ENCODE results near the gene HEATR1. TPM values are rescaled to one million over a fixed set of nuclear protein-coding genes. Genes with fewer than 3 reads are reported as not detected.

The HEATR1 gene
- polyA plus RNA-seq, 1 of the 3 experiments (the other 2 are of a cell fraction), result 10.6 TPM

DNA sequence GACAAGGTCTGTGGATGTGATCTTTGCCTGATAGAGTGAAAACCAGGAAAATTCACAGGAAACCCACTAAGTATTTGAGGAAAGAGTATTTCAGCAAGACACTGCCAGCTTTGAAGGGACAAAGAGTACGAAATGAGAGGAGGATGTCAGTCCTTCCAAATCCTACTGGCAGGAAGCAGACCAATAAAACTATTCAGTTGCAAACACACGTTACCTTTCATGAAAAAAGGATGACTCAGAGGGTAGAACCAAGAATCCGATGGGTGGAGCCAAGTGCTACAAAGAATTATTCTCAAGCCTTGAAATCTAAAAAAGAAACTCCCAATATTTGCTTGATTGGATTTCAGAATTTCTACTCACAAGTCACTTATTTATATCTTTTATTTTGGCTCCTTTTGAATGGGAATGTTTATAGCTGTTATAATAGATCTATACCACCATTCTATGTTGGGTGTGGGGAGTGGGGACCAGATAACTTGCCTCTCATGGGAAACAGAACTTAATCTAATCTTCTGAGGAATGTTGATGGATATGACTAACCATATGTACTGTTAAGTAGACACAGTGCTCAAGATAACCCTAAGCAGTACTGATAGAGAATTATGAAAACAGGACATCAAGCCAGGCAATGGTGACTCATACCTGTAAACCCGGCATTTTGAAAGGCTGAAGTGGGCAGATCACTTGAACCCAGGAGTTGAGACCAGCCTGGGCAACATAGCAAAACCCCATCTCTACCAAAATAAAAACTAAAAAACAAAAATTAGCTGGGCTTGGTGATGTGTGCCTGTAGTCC lies 19.3 kb upstream of the HEATR1 start:
- H4K20me1 ChIP-seq (ENCODE audit: insufficient read depth), result no peaks in the 10 kb centered on the region
- 6% methylated on average over 4 of the region's 4 CpGs for WGBS (ENCODE audit: low lambda C conversion rate)
- H3K4me1 ChIP-seq (ENCODE audit: control insufficient read depth in 1 of 2, insufficient read depth in 2 of 2, low read depth in 1 of 2, low read length in 1 of 2), result no peaks in the 10 kb centered on the region
- no peak for DNase-seq
- H2AFZ ChIP-seq (ENCODE audit: low read depth), result no peak overlapping the region
- H3K79me2 ChIP-seq (ENCODE audit: insufficient read depth), result no peaks in the 10 kb centered on the region
- ChIA-PET CTCF (no interaction called here), POLR2A (no interaction called here)
- no peak overlapping the region for H3K4me2 ChIP-seq
- TF ChIP-seq CHD2 (IDR thresholded peaks at IDR 0.05; ENCODE audit: low read length, partially characterized antibody), result no peak
- no peak for TF ChIP-seq GATA2 (CRISPR knock-in tag; IDR thresholded peaks at IDR 0.05)
- no peak for TF ChIP-seq FOXJ3 (CRISPR knock-in tag; IDR thresholded peaks at IDR 0.05)
- TF ChIP-seq MXI1 (IDR thresholded peaks at IDR 0.05; ENCODE audit: low read depth, low read length), result no peak
- no peak for TF ChIP-seq SIN3A (IDR thresholded peaks at IDR 0.05; ENCODE audit: borderline replicate concordance, low read depth, low read length)
- TF ChIP-seq RXRA (IDR thresholded peaks at IDR 0.05; ENCODE audit: borderline replicate concordance, low read depth), result no peak
- TF ChIP-seq EP300 (IDR thresholded peaks at IDR 0.05; ENCODE audit: borderline replicate concordance in 1 of 2, low read depth in 1 of 2, low read length in 1 of 2), result no peak
- TF ChIP-seq SMC3 (IDR thresholded peaks at IDR 0.05; ENCODE audit: low read depth, low read length), result no peak
- no peak for TF ChIP-seq FOXM1 (IDR thresholded peaks at IDR 0.05; ENCODE audit: low read depth)
- TF ChIP-seq REST (IDR thresholded peaks at IDR 0.05; ENCODE audit: low read depth, low read length), result no peak
- TF ChIP-seq, protein P1, sequence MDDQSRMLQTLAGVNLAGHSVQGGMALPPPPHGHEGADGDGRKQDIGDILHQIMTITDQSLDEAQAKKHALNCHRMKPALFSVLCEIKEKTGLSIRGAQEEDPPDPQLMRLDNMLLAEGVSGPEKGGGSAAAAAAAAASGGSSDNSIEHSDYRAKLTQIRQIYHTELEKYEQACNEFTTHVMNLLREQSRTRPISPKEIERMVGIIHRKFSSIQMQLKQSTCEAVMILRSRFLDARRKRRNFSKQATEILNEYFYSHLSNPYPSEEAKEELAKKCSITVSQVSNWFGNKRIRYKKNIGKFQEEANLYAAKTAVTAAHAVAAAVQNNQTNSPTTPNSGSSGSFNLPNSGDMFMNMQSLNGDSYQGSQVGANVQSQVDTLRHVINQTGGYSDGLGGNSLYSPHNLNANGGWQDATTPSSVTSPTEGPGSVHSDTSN (IDR thresholded peaks at IDR 0.05), result no peak
- TF ChIP-seq NFIC (IDR thresholded peaks at IDR 0.05; ENCODE audit: borderline replicate concordance), result no peak
- no peak for TF ChIP-seq TCF12 (IDR thresholded peaks at IDR 0.05)
- no peak overlapping the region for H3K9ac ChIP-seq
- H3K4me3 ChIP-seq (ENCODE audit: low read depth in 2 of 2, low read length in 1 of 2), result no peak overlapping the region
- H3K9me3 ChIP-seq, result no peaks in the 10 kb centered on the region
- H3K27ac ChIP-seq (ENCODE audit: low read depth in 2 of 2, low read length in 1 of 2), result no peak overlapping the region
- no peaks in the 10 kb centered on the region for H3F3A ChIP-seq (replicated peaks; ENCODE audit: insufficient read depth)
- no peaks in the 10 kb centered on the region for H3K9me2 ChIP-seq
- no peaks in the 10 kb centered on the region for H3K36me3 ChIP-seq (replicated peaks in 1 of 2; ENCODE audit: control insufficient read depth in 1 of 2, insufficient read depth in 2 of 2, low read length in 1 of 2)
- H3K27me3 ChIP-seq (ENCODE audit: insufficient read depth), result no peaks in the 10 kb centered on the region
